ENCODE results near the gene ALPI. TPM values are rescaled to one million over a fixed set of nuclear protein-coding genes. Genes with fewer than 3 reads are reported as not detected.
"Not testable (repeated sequence)": the region's sequence is repeated elsewhere in the genome, so short reads cannot be mapped to it uniquely, and the experiment has no call there.

ALPI gene
- total RNA-seq, 1 donor, result not detected

DNA sequence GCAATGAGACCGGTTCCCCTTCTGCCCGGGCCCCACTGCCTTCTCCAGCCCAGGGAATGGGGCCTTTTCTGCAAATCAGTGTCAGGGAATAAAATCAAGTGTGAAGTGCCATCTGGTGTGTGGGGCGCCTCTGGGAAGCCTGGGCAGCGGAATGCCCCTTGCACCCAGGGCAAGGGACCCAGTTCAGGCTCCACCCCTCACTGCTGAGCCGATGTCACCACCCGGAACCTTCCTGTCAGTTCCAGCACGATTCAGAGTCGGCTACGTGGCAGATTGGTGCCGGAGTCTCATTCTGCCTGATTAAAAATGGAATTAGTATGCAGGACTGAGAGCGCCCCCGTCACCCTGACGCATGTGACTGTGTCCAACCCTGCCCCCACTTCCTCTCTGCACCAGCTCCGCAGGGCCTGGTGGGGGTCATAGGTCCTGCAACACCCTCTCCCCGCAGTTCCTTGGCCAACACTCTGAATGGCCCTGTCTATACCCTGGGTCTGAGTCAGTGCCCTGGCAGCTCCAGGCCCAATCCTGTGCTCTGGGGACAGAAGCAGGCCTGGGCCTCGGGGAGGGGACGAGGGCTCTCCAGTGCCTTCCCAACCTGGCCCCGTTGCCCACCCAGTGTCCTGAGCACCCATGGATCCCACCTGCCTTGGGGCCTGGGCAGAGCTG lies 8.2 kb upstream of the ALPI start:
- H3K4me3 ChIP-seq (ENCODE audit: low read depth, low read length), result no peak overlapping the region
- TF ChIP-seq, protein P1, sequence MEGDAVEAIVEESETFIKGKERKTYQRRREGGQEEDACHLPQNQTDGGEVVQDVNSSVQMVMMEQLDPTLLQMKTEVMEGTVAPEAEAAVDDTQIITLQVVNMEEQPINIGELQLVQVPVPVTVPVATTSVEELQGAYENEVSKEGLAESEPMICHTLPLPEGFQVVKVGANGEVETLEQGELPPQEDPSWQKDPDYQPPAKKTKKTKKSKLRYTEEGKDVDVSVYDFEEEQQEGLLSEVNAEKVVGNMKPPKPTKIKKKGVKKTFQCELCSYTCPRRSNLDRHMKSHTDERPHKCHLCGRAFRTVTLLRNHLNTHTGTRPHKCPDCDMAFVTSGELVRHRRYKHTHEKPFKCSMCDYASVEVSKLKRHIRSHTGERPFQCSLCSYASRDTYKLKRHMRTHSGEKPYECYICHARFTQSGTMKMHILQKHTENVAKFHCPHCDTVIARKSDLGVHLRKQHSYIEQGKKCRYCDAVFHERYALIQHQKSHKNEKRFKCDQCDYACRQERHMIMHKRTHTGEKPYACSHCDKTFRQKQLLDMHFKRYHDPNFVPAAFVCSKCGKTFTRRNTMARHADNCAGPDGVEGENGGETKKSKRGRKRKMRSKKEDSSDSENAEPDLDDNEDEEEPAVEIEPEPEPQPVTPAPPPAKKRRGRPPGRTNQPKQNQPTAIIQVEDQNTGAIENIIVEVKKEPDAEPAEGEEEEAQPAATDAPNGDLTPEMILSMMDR (IDR thresholded peaks at IDR 0.05; ENCODE audit: insufficient read depth, low read length), result no peak
- no peak for DNase-seq (ENCODE audit: low read depth)

DNA sequence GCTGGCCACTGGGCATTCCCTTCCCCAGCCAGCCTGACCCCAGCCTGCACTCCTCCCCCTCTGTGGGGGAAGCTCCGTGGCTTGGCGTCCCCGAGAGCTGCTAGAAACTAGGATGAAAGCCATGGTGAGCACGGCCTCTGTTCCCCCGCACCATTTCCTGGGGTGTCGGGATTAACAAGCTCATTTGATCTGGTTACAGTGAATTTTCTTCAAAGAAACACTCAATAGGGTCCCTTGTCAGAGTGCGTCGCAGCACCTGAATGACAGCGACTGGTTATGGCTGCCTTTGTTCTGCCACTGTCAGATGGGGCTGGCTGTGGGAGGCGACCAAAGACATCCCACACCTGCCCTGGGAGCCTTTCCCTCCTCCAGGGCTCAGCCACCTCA lies 7.7 kb upstream of the ALPI start:
- TF ChIP-seq, protein P1 (IDR thresholded peaks at IDR 0.05; ENCODE audit: insufficient read depth, low read length), result no peak
- no peak overlapping the region for H3K4me3 ChIP-seq (ENCODE audit: low read depth, low read length)
- no peak for DNase-seq (ENCODE audit: low read depth)

DNA sequence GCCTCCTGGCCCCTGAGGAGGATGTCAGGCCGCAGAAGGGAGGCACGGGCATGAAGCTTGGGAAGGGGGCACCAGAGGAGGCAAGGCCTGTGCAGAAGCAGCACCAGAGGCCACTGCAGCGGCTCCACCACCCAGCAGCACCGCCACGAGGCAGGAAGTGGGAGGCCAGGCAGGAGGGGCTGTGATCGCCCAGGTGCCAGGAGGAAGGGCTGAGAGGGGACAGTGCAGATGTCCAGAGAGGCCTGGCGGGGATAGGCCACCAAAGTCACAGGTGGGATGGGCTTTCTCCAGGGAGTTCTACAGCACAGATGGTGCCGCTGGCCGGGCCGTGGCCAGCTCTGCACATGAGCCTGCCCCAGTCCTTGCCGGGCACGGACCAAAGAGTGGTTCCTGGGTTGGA lies 6.0 kb upstream of the ALPI start:
- DNase-seq (ENCODE audit: low read depth), result no peak
- TF ChIP-seq, protein P1 (IDR thresholded peaks at IDR 0.05; ENCODE audit: insufficient read depth, low read length), result no peak
- no peak overlapping the region for H3K4me3 ChIP-seq (ENCODE audit: low read depth, low read length)

DNA sequence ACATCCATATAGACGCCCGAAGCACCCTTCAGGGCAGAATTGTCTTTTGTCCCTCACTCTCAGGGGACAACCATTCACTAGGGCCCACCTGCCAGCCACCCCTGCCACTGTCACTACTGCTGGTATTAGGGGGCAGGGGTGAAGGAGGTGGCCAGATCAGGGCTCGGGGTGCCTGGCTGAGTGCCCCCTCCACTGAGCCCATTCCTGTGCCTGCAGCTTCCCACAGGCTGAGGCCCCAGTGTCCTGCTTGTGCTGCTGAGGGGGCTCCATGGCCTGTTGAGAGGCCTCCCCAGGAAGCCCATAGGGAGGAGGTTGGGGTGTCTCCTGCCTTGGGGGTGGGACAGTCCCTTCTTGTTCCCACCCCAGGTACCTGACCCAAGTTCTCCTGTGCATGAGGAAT lies 4.3 kb upstream of the ALPI start:
- not testable (repeated sequence) for DNase-seq (ENCODE audit: low read depth); H3K4me3 ChIP-seq (ENCODE audit: low read depth, low read length)

DNA sequence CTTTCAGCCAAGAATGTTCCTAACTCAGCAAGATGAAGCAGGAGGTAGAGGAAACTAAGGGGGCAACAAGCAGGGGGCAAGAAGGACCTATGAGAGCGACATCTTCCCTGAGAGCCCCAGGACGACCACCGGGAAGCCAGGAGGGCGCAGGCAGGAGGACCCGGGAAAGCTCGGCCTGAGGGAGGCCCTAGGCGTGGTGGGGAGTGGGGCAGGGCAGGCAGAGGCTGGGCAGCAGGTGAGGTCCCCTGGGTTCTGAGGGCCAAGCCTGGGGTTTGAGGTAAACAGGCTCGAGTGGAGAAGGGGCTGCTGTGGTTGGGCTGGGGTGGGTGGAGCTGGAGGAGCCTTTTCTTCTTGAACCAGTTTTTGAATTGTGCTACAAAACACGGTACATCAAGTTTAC lies 1.3 kb upstream of the ALPI start:
- DNase-seq (ENCODE audit: low read depth), result no peak
- no peak overlapping the region for H3K4me3 ChIP-seq (ENCODE audit: low read depth, low read length)
- TF ChIP-seq, protein P1 (IDR thresholded peaks at IDR 0.05; ENCODE audit: insufficient read depth, low read length), result no peak

DNA sequence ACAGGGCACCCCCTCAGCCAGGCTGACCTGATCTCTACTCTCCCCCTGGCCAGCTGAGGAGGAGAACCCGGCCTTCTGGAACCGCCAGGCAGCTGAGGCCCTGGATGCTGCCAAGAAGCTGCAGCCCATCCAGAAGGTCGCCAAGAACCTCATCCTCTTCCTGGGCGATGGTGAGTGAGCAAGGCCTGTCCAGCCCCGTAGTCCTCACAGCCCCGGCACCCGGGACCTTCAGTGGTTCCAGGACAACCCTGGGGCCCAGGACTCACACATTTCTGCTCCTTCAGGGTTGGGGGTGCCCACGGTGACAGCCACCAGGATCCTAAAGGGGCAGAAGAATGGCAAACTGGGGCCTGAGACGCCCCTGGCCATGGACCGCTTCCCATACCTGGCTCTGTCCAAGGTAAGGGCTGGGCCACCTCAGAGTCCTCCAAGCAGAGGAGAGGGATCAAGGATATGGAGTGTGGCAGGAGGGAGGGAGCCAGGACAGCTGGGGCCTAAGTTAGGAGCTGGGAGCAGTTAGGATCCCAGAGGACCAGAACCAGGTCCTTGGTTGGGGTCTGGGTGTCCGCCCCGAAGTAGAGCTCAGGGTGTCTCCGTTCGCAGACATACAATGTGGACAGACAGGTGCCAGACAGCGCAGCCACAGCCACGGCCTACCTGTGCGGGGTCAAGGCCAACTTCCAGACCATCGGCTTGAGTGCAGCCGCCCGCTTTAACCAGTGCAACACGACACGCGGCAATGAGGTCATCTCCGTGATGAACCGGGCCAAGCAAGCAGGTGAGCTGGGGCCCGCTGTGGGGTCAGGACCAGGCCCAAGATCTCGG lies 555 bp downstream of the ALPI start:
- DNase-seq (ENCODE audit: low read depth), result no peak
- no peak overlapping the region for H3K4me3 ChIP-seq (ENCODE audit: low read depth, low read length)
- TF ChIP-seq, protein P1 (IDR thresholded peaks at IDR 0.05; ENCODE audit: insufficient read depth, low read length), result no peak

DNA sequence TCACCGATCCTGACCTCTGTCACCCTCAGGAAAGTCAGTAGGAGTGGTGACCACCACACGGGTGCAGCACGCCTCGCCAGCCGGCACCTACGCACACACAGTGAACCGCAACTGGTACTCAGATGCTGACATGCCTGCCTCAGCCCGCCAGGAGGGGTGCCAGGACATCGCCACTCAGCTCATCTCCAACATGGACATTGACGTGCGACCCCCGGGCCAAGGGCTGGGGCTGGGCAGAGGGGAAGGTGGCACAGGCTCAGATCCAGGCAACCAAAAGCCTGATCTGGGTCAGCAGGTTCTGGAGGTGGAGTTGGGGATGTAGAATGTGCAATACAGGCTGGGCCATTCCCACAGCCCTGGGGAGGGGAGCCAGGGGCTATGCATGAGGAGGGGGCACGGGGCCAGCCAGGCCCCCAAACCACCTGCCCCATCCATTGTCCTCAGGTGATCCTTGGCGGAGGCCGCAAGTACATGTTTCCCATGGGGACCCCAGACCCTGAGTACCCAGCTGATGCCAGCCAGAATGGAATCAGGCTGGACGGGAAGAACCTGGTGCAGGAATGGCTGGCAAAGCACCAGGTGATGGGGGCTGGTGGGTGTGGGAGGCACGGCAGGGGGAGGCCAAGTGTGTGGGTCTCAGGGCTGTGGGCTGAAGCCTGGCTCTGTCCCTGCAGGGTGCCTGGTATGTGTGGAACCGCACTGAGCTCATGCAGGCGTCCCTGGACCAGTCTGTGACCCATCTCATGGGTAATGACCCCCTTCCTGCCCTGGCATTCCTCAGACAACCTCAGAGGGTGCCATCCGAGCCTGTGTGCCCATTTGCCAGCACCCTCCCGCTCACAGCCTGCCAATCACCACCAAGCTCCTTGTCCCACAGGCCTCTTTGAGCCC lies 1.4 kb downstream of the ALPI start:
- DNase-seq (ENCODE audit: low read depth), result no peak
- H3K4me3 ChIP-seq (ENCODE audit: low read depth, low read length), result no peak overlapping the region
- TF ChIP-seq, protein P1 (IDR thresholded peaks at IDR 0.05; ENCODE audit: insufficient read depth, low read length), result no peak

Data from fibroblast of the aortic adventitia (primary cell).